GM18507 (cell line): ENCODE measurements around the gene CCDC30.
A peak's percentile ranks its signal among the peaks of the same experiment; 100 is the strongest.
"Not testable (repeated sequence)": the region's sequence is repeated elsewhere in the genome, so short reads cannot be mapped to it uniquely, and the experiment has no call there.

ENCODE experiments used
- DNase-seq: peaks from one replicate; pipeline ENCODE4 v3.0.0; 2011; ENCODE audit warnings: low read depth; ENCODE audit not compliant: insufficient read length; ENCODE audit errors: extremely low spot score
- FAIRE-seq: peaks from 2 replicates; lab custom pipeline; 2011; peaks lifted over from hg19 to GRCh38; lab: Jason Lieb, UNC

Gene CCDC30

DNA sequence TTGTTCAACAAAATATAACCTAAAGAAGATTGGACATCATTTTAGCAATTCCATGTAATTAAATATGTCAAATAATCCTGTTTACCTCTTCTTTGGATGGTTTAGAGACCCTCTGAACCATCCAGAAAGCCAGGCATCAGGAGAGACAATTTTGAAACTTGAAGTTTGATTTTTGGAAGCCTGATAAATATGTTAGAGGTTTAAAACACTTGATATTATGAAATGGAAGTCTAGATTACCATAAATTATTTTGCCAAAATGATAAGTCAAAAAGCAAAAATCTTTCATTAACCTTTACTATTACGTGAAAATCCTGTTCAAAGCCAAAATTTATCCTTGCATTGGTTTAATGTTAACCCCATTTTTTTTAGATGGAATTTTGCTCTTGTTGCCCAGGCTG, 43.5 kb downstream of the CCDC30 start:
- no peak for FAIRE-seq
- no peak for DNase-seq

DNA sequence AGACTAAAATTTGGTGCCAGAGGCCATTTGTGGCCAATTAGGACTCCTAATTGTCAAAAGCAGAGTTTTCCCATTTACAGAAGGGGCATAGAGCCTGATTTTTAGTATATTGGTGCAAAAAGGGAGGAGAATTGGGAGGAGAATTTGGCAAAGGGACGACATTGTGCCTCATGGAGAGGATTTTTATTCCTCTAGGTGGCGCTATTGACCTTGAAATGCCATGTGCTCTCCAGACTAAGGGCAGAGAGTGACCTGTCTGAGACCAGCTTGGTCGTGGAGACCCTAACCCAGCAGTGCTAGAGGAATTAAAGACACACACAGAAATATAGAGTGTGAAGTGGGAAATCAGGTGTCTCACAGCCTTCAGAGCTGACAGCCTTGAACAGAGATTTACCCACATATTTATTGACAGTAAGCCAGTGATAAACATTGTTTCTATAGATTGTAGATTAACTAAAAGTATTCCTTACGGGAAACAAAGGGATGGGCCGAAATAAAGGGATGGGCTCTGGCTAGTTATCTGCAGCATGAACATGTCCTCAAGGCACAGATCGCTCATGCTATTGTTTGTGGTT, 48.6 kb downstream of the CCDC30 start:
- not testable (repeated sequence) for FAIRE-seq, DNase-seq

DNA sequence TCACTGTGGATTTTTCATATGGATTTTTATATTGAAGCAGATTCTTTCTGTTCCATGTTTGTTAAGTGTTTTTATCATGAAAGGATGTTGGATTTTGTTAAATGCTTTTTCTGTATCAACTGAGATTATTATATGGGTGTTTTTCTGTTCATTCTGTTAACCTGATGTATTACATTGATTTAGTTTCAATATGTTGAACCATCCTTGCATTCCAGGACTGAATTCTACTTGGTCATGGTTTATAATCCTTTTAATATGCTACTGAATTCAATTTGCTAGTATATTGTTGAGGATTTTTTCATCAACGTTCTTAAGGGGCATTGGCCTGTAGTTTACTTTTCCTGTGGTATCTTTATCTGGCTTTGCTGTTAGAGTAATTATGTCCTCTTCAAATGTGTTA, 55.8 kb downstream of the CCDC30 start:
- DNase-seq (no peak), FAIRE-seq (no peak)

DNA sequence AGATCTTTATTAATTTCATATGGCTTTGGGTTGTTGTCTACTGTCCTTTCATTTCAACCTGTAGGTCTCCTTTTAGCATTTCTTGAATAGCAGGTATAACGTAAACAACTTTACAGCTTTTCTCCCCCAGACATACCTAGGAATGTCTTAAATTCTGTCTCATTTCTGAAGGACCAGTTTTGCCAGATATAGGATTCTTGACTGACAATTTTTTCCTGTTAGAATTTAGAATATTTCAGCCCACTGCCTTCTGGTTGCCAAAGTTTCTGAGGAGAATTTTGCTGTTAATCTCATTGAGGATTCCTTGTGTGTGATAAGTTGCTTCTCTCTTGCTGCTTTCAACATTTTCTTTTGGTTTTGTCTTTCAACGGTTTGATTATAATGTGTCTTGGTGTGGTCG, 60.1 kb downstream of the CCDC30 start:
- DNase-seq = no peak
- no peak for FAIRE-seq

DNA sequence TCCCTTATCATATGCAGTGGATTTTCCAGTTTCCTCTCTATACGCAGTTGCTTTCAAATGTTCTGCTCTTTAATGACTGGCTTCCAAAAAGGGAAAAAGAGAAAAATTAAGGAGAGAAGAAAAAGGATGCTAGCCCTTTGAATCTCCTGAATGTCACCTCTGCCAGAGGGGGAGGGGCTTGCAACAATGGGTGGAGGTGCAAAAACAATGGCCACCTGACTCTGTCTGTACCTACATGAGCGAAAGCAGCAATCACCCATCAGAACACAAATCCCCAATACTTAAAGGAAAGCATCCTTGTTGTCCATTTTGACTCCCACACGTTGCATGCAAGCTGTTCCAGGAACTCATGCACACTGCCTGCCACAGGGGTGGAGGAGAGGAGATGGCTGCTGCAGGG, 61.2 kb downstream of the CCDC30 start:
- no peak for FAIRE-seq
- DNase-seq = no peak

DNA sequence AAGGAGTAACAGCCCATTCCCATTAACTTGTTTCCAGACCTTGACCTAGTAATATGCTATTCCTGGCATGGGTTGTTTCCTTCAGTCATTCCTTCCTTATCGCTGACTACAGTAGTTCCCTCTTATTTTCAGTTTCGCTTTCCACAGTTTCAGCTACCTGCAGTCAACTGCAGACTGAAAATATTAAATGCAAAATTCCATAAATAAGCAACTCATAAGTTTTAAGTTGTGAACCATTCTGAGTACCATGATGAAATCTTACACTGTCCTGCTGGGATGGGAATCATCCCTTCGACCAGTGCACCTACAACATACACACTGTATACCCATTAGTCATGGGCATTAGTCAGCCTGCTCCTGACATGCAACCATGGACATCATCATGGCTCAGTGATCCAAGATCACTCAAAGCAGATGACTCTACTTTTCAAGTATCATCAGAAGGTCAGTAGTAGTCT, 66.7 kb downstream of the CCDC30 start:
- FAIRE-seq (peak; percentile 31), DNase-seq (no peak)

DNA sequence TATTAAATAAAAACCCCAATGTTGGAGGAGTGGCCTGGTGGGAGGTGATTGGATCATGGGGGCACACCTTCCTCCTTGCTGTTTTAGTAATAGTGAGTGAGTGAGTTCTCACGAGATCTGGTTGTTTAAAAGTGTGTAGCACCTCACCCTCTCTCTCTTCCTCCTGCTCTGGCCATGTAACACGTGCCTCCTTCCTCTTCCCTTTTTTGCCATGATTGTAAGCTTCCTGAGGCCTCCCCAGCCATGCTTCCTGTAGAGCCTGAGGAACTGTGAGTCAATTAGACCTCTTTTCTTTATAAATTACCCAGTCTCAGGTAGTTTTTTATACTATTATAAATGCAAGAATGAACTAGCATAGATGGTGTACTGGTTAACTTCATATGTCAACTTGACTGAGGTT, 68.0 kb downstream of the CCDC30 start:
- peak; percentile 53 for FAIRE-seq
- DNase-seq = no peak

DNA sequence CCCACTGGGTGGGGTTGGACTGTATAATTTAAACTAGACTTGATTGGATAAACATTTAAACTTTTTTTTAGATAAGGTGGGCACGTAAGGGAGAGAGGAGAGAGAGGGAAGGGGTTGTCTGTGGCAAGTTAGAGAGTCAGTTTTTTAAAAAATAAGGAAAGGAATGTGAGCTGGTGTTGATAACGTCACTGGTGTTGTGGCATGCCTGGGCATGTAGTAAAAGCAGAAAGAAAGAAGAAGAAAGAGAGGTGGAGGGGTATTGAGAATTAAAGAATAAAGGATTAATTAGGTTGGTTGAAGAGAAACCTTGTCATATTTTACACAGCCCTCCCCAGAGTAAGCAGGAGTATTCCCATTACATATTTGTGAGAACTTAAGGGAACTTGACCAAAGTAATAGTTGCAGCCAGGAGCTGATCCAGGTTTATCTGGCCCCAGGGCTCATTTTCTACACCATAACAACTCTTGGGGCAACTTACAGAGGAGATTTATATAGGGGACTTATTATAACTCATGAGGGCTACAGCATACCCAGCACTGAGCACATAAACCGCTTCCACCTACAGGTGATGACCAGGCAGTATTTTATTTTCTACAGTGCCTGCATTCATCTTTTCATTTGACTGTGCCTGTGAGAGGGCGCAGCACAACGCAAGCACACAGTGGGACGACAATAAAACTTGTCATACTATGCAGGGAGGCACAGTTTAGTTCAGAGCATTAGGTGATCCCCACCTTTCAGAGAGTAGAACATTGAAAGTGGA, 70.2 kb downstream of the CCDC30 start:
- DNase-seq (no peak), FAIRE-seq (no peak)

DNA sequence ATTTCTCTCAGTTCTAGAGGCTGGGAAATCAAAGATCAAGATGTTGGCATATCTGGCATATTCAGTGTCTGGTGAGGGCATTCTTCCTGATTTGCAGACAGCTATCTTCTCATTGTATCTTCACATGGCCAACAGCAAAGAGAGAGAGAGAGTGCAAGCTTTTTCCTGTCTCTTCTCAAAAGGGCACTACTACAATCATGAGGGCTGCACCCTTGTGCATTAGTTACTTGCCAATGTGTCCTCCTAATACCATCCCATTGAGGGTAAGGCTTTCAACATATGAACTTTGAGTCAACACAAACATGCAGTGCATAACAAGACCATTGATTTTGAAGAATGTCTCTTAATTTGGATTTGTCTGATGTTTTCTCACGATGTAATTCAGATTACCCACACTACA, 78.0 kb downstream of the CCDC30 start:
- FAIRE-seq = peak; percentile 44
- no peak for DNase-seq

DNA sequence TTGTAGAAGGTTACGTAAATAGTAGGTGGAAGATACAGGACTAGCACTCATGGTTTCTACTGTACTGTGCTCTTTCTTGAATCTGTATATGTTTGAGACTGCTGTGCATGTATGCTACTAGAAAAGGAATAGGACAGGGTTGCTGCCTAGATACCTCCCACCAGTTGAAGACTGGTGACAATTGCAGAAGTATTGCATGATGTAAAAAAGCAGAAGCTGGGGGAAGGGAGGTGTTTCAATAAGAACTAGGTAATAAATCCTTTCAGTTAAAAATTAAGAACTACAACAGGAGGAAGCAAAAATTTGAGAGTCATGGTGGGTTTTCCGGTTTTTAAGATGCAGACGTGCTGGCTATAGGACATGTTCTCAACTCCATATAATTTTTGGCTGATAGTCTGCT, 88.1 kb downstream of the CCDC30 start:
- DNase-seq (no peak), FAIRE-seq (no peak)

DNA sequence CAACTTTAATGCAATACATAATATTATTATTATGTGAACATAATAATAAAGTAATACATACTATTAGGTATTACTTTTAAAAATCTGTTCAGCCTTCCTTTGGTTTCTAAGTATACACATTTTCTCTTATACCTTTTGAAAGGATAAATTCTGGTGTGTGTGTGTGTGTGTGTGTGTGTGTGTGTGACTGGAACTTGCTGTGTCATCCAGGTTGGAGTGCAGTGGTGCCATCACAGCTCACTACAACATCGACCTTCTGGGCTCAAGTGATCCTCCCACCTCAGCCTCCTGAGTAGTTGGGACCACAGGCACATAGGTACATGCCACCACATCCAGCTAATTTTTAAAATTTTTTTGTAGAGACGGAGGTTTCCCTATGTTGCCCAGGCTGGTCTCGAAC, 88.5 kb downstream of the CCDC30 start:
- FAIRE-seq (no peak), DNase-seq (no peak)

DNA sequence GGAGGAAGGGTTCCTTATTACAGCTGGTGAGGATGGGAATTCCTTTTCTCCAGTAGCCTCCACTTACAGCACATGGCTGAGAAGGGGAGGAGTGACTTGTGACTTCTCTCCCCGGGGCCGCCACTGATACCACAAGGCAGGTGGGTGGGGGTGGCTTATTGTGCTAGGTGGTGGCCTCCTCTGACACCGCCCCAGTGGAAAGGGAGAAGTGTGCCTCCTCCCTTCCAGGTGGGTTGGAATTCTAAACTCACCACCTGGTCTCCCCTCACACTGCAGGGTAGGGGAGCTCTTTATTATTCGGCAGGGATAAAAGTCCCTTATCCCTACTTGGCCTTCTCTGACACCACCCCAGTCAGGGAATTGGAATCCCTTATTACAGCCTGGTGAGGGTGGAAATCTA, 89.5 kb downstream of the CCDC30 start:
- DNase-seq = no peak
- FAIRE-seq = no peak

DNA sequence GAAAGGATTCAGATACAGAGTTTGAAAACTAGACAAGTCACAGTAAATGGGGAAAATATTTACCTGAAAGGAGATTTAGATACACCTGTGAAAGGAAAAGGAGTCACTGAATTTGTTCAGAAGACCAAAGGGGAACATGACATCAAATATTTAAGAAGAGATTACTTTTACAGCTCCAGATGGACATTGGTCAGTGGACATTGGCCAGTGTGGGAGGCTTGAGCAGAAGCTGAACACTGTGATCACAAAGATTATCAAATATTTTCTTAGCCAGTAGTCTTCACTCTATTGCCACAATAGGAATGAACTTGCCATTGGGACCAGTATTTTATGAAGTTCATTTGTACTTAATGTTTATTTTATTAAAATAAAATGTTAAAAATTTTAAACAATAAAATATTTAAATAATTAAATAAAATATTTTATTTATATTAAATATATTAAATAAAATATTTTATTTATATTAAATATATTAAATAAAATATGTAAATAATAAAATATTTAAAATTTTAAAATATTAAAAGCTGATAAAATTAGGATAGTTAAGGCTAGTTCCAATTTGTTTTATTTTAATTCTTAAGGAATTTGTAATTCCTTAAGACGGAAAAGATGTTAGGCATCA, 94.3 kb downstream of the CCDC30 start:
- FAIRE-seq (no peak), DNase-seq (no peak)

DNA sequence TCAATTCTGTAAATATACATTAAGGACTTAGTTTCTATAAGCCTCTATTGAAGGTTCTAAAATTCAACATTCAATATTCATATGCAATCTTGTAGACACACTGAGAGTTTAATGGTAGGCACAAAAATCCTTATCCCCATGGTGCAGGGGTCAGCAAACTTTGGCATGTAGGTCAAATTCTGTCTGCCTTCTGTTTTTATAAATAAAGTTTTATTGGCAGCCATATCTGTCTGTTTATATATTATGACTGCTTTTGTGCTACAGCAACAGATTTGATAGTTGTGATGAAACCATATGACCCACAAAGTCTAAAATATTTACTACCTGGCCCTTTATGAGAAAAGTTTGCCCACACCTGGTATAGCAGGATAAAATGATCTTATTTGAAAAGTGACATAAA, 104.0 kb downstream of the CCDC30 start:
- DNase-seq (no peak), FAIRE-seq (no peak)

DNA sequence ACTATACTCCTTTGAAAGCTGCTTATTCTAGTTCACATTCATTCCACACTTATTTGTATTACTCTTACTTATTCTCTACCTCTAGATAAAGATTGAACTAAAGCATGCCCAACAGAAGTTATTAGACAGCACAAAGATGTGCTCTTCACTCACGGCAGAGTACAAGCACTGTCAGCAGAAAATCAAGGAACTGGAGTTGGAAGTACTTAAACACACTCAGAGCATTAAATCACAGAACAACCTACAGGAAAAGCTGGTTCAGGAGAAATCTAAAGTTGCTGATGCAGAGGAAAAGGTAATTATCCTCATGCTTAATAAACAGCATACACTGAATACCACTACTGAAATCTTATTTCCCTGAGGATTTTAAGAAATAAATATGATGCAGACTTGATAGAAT, 113.8 kb downstream of the CCDC30 start:
- FAIRE-seq (no peak), DNase-seq (no peak)

DNA sequence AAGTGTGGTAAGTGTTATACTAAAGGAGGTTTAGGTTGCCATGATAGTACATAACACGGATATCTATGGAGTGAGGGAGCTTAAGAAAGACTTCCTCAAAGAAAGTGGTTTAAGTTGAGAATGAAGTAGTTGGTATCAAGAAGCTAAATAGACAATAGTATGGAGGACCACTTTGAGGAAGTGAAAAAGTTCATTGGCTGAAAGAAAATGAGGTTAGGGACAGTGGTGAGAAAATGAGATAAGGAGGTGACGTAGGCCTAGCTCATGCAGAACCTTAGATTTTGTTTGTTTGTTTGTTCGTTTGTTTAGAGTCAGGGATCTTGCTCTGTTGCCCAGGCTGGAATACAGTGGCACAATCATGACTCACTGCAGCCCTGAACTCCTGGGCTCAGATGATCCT, 122.9 kb downstream of the CCDC30 start:
- FAIRE-seq (peak; percentile 60), DNase-seq (no peak)

DNA sequence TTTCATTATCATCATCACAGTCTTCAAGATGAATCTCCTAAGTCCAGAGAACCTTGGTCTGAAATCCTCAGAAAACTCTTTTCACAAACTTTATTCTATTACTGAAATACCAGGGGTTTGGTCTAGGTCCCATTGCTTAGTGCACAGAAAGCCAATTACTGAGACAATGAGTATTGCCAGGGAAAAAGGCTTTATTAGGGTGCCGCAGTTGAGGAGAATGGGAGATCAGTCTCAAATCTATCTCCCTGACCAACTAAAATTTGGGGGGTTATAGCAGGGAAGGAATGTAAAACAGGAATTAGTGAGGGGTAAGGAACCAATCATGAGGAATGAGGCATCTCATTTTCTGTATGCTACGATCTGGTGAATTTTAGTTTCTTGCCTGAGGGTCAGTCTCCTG, 124.7 kb downstream of the CCDC30 start:
- FAIRE-seq (no peak), DNase-seq (no peak)

DNA sequence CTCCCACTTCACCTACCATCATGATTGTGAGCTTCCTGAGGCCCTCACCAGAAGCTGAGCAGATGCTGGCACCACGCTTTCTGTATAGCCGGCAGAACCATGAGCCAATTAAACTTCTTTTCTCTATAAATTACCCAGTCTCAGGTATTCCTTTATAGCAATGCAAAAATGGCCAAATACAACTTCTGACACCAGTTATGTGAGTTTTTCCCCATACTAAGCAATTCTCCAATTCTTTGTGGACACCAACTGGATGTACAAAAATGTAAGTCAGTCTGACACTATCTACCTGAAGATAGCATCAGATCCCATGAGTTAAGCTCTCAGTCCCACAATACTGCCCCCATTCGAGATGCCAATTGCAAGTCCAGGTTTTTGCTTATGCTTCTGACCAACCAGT, 129.7 kb downstream of the CCDC30 start:
- FAIRE-seq = no peak

DNA sequence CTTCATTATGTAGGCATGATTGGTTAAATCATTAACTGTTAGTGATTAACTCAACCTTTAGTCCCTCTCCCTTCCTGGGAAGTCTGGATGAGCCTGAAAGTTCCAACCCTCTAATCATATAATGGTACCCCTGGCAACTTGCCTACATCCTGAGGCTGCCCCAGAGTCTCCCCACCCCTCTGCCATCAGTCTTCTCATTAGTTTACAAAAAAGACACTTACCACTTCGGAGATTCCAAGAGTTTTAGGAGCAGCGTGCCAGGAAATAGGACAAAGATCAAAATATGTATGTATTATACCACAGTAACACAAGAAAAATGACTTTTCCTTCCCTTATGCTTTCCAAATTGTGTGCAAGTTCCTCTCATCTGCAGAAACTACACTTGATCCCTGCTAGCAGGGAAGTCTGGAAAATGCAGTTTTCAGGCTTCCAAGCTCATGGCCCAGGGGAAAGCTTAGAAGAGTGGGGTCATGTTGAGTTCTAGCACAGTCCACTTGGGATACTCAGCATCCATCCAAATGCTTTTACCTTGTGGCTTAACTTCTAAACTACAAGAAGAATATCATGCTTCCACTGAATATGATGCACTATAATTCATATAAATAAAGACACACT, 130.5 kb downstream of the CCDC30 start:
- DNase-seq (no peak), FAIRE-seq (no peak)

More for the DNA sequence above, 129.7 kb downstream of the CCDC30 start:
- DNase-seq = no peak

DNA sequence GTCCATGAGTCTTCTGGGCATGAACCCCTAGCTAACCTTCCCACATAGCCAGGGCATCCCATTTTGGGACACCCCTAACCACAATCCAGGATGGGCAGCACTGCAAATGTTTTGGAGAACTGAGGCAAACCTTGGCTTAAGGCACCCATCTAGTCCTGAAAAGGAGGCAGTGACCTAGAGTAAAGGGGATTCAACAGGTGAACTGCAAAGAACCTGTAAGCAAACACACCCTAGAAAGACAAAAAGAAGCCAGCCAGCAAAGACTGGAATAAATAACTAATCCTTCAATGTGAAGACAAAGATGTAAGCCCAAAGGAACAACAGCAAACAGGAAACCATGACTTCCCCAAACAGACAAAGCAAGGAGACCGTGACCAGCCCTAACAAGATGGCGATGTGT, 138.4 kb downstream of the CCDC30 start:
- FAIRE-seq (no peak), DNase-seq (no peak)

DNA sequence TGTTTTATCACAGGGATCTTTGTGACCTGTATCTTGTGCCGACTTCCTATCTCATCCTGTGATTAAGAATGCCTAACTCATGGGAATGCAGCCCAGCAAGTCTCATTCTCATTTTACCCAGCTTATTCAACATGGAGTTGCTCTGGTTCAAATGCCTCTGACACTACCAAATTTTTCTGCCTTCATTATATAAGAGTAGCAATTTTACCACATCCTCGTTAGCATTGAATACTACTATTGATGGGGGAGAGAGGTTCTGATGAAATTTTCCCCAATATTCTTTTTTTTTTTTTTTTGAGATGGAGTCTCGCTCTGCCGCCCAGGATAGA, 150.7 kb downstream of the CCDC30 start:
- DNase-seq = no peak
- FAIRE-seq = no peak
